Retinal pigment epithelial cell (primary cell): Measurements from ENCODE around the gene NXN.
A peak's percentile ranks its signal among the peaks of the same experiment; 100 is the strongest.
"Not testable (repeated sequence)": the region's sequence is repeated elsewhere in the genome, so short reads cannot be mapped to it uniquely, and the experiment has no call there.

Source experiments
- DNase-seq: peaks from one replicate; pipeline ENCODE4 v3.0.0-alpha.2; 2010; ENCODE audit warnings: low read depth
- H3K4me3 ChIP-seq: 2 replicates; pipeline ENCODE4 v1.5.1; 2011; ENCODE audit warnings: mild to moderate bottlenecking, low read length, control low read depth, moderate library complexity
- CTCF ChIP-seq: conservative IDR thresholded peaks from 2 replicates; pipeline ENCODE4 v1.5.1; 2011; ENCODE audit warnings: low read depth, low read length, control low read depth, inconsistent platforms

Gene NXN

GRCh38 chr17:850086-850850 lies 129.3 kb downstream of the NXN start:
- H3K4me3 ChIP-seq: no peak overlapping the region
- no peak for DNase-seq
- no peak for TF ChIP-seq CTCF

- no peak for TF ChIP-seq CTCF
- H3K4me3 ChIP-seq: no peak overlapping the region
- DNase-seq: no peak
Measured at GRCh38 chr17:848402-848801, 131.2 kb downstream of the NXN start.

GRCh38 chr17:846901-847843 lies 132.4 kb downstream of the NXN start:
- peak overlapping the region; percentile 32 for H3K4me3 ChIP-seq
- no peak for TF ChIP-seq CTCF
- no peak for DNase-seq

- H3K4me3 ChIP-seq: no peak overlapping the region
- DNase-seq: no peak
- no peak for TF ChIP-seq CTCF
Measured at GRCh38 chr17:841313-841712, 138.3 kb downstream of the NXN start.

DNA sequence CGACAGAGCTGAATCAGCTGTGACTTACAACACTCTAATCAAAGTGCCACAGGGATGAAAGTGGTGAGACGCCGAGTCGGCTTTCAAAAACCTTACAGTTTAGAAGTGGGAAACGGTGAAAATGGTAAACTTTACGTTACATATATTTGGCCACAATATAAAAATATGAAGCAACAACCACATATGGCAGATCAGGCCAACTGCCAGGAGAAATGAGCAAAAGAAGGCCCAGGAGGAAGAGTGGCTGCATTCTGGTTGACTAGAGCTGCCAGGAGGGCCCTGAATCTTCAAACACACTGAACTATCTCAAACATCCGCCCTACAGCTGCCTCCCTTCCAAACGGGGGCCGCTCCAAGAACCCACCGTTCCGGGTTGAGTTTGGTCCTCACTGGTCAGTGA lies 141.1 kb downstream of the NXN start:
- no peak for TF ChIP-seq CTCF
- DNase-seq: no peak
- no peak overlapping the region for H3K4me3 ChIP-seq

GRCh38 chr17:836151-836550 lies 143.4 kb downstream of the NXN start:
- DNase-seq: no peak
- TF ChIP-seq CTCF: no peak
- H3K4me3 ChIP-seq: no peak overlapping the region

DNA sequence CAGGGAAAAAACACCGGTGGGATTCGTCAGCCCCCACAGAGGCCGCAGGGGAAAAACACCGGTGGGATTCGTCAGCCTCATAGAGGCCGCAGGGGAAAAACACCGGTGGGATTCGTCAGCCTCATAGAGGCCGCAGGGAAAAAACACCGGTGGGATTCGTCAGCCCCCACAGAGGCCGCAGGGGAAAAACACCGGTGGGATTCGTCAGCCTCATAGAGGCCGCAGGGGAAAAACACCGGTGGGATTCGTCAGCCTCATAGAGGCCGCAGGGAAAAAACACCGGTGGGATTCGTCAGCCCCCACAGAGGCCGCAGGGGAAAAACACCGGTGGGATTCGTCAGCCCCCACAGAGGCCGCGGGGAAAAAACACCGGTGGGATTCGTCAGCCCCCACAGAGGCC lies 143.9 kb downstream of the NXN start:
- not testable (repeated sequence) for H3K4me3 ChIP-seq, DNase-seq
